HFFc6 (cell line): ENCODE data around the gene PRDX6. TPM values are rescaled to one million over a fixed set of nuclear protein-coding genes. Genes with fewer than 3 reads are reported as not detected.
A peak's percentile ranks its signal among the peaks of the same experiment; 100 is the strongest.
"Not testable (repeated sequence)": the region's sequence is repeated elsewhere in the genome, so short reads cannot be mapped to it uniquely, and the experiment has no call there.

Source experiments
- DNase-seq: peaks from one replicate; pipeline ENCODE4 v3.0.0-alpha.2; 2018
- H3K27ac Mint-ChIP-seq: 2 replicates; pipeline ENCODE4 v1.8.0; 2020; ENCODE audit warnings: mild to moderate bottlenecking, mixed read lengths
- H3K27me3 Mint-ChIP-seq: 2 replicates; pipeline ENCODE4 v1.8.0; 2021; ENCODE audit warnings: mild to moderate bottlenecking, moderate library complexity, mixed read lengths; ENCODE audit not compliant: insufficient read depth
- H3K36me3 Mint-ChIP-seq: 2 replicates; pipeline ENCODE4 v1.8.0; 2021; ENCODE audit warnings: low read depth, mixed read lengths
- H3K4me1 Mint-ChIP-seq: 2 replicates; pipeline ENCODE4 v1.8.0; 2020; ENCODE audit warnings: low read depth, mixed read lengths
- H3K4me3 Mint-ChIP-seq: 2 replicates; pipeline ENCODE4 v1.8.0; 2020; ENCODE audit warnings: mild to moderate bottlenecking, moderate library complexity, mixed read lengths
- H3K9me3 Mint-ChIP-seq: 2 replicates; pipeline ENCODE4 v1.8.0; 2020; ENCODE audit warnings: mild to moderate bottlenecking, mixed read lengths
- CTCF ChIP-seq: fragments of 200-600 bp; sonication (generic); IDR thresholded peaks from 2 replicates; pipeline ENCODE4 v1.5.0; 2021; ENCODE audit warnings: antibody characterized with exemption, mild to moderate bottlenecking
- total RNA-seq, 6 experiments: library from RNA; stranded (reverse); fragmentation: NEBNext Ultra II Directional; extraction: Animal tissue kit (Norgen Biotek cat#: 25700); gene quantifications; 2 replicates in 1 of 6; 3 replicates in 5 of 6; pipeline ENCODE4 v1.2.3, GENCODE V29; 2021

PRDX6 gene
- total RNA-seq, 6 experiments from 2014 or later: 527 to 1,396 (median 553) TPM

DNA sequence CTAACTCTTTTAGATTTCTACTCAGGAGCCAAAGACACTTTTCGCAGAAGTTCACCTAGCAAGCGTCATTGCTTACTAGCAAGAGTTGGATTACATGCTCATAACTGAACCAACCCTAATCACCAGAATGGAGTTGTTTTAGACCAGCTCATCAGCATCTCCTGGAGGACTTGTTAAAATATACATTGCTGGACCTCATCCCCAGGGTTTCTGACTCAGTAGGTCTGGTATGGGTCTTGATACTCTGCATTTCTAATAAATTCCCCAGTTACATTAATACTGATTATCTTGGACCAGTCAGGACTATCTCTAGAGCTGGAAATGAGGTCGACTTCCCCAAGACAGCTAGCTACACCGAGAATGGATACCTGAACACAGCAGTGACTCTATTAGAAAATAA lies 9.7 kb upstream of the PRDX6 start:
- Mint-ChIP-seq H3K4me3 (no peak overlapping the region), H3K4me1 (peaks cover 11% of the 10 kb centered on the region), H3K27ac (no peak overlapping the region), H3K36me3 (peaks cover 82% of the 10 kb centered on the region), H3K9me3 (peaks cover 41% of the 10 kb centered on the region), H3K27me3 (no peaks in the 10 kb centered on the region; the same call in 1 of the 2 replicates)
- peak; percentile 26 for DNase-seq
- TF ChIP-seq CTCF: peak; percentile 9; the same call in 1 of the 2 replicates

- Mint-ChIP-seq H3K27ac (no peak overlapping the region), H3K4me3 (no peak overlapping the region), H3K4me1 (peaks cover 28% of the 10 kb centered on the region), H3K36me3 (peaks cover 64% of the 10 kb centered on the region), H3K27me3 (no peaks in the 10 kb centered on the region; the same call in 1 of the 2 replicates), H3K9me3 (peaks cover 30% of the 10 kb centered on the region)
- no peak for TF ChIP-seq CTCF
- DNase-seq: no peak
Measured at GRCh38 chr1:173469656-173470055, 7.5 kb upstream of the PRDX6 start.

DNA sequence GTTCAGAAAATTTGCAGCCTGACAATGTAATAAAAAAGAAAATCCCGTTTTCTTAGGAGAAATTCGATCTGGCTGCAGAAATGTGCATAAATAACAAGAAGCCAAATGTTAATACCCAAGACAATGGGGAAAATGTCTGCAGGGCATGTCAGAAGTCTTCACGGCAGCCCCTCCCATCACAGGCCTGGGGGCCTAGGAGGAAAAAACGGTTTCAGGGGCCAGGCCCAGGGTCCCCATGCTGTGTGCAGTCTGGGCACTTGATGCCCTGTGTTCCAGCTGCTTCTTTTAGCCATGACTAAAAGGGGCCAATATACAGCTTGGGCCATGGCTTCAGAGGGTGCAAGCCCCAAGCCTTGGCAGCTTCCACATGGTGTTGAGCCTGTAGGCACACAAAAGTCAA lies 6.5 kb upstream of the PRDX6 start:
- H3K36me3 Mint-ChIP-seq: peaks cover 54% of the 10 kb centered on the region
- H3K4me3 Mint-ChIP-seq: no peak overlapping the region

GRCh38 chr1:173473599-173474011 lies 3.5 kb upstream of the PRDX6 start:
- no peak for TF ChIP-seq CTCF
- peaks cover 25% of the 10 kb centered on the region for H3K9me3 Mint-ChIP-seq
- H3K27me3 Mint-ChIP-seq: peaks cover 3% of the 10 kb centered on the region
- peak; percentile 49 for DNase-seq
- H3K27ac Mint-ChIP-seq: peak overlapping the region; percentile 98
- H3K4me1 Mint-ChIP-seq: peaks cover 33% of the 10 kb centered on the region
- H3K4me3 Mint-ChIP-seq: peak overlapping the region; percentile 84
- H3K36me3 Mint-ChIP-seq: peaks cover 41% of the 10 kb centered on the region

More for the DNA sequence above, 6.5 kb upstream of the PRDX6 start:
- no peak for TF ChIP-seq CTCF
- peaks cover 26% of the 10 kb centered on the region for H3K9me3 Mint-ChIP-seq
- no peak for DNase-seq
- no peaks in the 10 kb centered on the region; the same call in 1 of the 2 replicates for H3K27me3 Mint-ChIP-seq
- H3K4me1 Mint-ChIP-seq: peaks cover 38% of the 10 kb centered on the region
- H3K27ac Mint-ChIP-seq: no peak overlapping the region

DNA sequence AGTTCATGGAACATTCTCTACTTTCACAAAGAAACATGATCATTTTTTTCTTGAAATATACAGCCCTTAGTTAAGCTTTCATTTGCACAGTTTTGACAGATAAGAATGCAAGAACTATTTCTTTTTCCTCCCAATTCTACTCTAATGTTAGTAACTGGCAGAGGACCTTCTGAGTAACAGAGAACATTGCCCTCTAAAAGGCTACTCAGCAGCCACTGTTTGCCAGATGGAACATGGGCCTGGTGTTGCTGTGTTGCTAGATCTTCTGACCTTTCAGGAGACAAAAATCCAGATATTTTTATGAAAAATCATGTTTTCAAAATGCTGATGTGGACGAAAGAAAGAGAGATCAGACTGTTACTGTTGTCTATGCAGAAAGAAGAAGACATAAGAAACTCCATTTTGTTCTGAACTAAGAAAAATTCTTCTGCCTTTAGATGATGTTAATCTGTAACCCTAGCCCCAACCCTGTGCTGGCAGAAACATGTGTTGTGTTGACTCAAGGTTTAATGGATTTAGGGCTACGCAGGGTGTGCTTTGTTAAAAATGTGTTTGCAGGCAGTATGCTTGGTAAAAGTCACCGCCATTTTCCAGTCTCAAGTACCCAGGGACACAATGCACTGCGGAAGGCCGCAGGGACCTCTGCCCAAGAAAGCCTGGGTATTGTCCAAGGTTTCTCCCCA lies 2.9 kb upstream of the PRDX6 start:
- DNase-seq: no peak
- Mint-ChIP-seq H3K4me3 (peak overlapping the region; percentile 84), H3K9me3 (peaks cover 25% of the 10 kb centered on the region), H3K4me1 (peaks cover 37% of the 10 kb centered on the region), H3K27ac (peak overlapping the region; percentile 98), H3K27me3 (peaks cover 3% of the 10 kb centered on the region), H3K36me3 (peaks cover 40% of the 10 kb centered on the region)
- TF ChIP-seq CTCF: no peak

- H3K27me3 Mint-ChIP-seq, DNase-seq: not testable (repeated sequence)
- Mint-ChIP-seq H3K4me1 (peaks cover 44% of the 10 kb centered on the region), H3K4me3 (peak overlapping the region; percentile 85), H3K27ac (peak overlapping the region; percentile 98), H3K9me3 (peaks cover 19% of the 10 kb centered on the region), H3K36me3 (peaks cover 44% of the 10 kb centered on the region)
Measured at GRCh38 chr1:173474780-173475421, 2.2 kb upstream of the PRDX6 start.
